NCI-H526 treated with DMSO at 0.1 percent for 48 hours (cell line): ENCODE measurements around the gene FBXO42.
"Not testable (repeated sequence)": the region's sequence is repeated elsewhere in the genome, so short reads cannot be mapped to it uniquely, and the experiment has no call there.

Experiments used
- DNase-seq: peaks from one replicate; lab custom pipeline; 2025; lab: John Stamatoyannopoulos, UW

The FBXO42 gene

GRCh38 chr1:16372535-16373285 is 20.4 kb upstream of the FBXO42 start:
- DNase-seq: no peak

GRCh38 chr1:16371725-16372124 is 19.4 kb upstream of the FBXO42 start:
- no peak for DNase-seq

GRCh38 chr1:16369821-16370220 is 17.5 kb upstream of the FBXO42 start:
- no peak for DNase-seq

DNA sequence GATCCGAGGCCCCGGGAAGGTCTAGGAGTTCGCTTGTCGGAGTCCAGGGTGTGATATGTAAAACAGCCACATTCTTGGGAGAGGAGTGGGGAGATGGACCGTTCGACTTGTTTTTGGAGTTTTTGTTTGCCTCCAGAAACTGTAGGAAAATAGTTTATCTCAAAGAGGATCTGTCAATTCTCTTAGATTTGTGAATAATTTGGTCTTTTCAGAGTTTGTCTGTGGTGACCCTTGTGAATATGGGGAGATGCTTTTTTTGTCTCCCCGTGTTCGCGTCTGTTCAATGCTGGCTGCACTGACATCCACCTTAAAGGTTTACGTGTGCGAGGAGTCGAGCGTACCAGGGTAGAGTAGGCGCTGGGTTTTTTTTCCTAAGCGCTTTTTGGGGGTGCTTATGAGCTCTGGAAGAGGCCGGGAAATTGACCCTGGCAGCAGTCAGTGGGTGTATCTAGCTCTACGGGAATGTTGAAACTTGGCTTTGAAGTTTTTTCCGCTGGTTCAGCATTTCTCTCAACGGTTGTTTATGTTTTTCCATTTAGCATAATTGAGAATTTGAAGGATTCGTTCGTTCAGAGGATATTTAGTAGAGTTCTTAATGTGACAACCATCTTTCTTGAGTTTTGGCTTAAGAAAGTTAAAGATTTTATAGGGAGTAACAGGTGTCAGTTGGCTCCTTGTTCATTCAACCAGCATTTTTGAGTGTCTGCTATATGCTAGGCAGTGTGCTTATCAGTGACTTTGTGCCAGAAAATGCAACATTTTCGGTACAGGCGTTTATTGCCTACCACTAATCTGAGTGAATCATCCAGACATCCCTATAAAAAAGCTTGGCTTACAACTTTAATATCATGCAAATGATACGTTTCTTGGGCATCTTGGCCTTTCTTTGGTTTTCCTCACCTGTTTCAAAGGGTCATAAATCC is 15.9 kb upstream of the FBXO42 start:
- DNase-seq: no peak

DNA sequence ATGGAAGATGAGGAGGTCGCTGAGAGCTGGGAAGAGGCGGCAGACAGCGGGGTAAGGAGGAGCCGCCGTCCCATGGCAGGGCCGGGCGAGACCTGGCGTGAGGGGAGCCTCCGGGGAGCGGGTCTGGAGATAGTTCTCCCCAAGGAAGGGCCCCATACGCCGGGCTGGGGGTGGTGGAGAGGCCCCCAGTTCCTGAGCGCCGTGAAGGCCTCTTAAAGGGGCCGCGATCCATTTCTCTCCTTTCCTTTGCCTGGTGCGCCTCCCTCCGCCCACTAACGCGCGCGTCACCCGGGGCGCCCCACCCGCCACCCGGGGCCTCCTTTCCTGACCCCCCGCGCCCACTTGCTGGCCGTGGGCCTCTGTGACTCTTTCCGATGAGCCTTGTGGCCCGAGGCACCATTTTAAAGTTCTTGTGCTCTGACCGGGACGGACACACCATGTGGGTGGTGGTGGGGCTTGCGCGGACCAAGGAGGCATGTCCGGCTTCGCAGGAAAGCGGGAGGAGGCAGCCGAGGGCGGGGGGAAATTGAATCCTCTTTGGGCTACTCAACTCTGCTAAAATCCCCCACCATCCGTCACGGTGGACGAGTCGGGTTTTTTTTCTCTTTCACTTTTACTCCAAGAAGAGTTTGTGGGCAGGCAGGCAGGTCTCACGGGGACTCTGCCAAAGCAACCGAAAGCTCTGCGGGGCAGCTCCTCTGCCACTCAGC is 15.1 kb upstream of the FBXO42 start:
- peak; percentile 89 for DNase-seq

DNA sequence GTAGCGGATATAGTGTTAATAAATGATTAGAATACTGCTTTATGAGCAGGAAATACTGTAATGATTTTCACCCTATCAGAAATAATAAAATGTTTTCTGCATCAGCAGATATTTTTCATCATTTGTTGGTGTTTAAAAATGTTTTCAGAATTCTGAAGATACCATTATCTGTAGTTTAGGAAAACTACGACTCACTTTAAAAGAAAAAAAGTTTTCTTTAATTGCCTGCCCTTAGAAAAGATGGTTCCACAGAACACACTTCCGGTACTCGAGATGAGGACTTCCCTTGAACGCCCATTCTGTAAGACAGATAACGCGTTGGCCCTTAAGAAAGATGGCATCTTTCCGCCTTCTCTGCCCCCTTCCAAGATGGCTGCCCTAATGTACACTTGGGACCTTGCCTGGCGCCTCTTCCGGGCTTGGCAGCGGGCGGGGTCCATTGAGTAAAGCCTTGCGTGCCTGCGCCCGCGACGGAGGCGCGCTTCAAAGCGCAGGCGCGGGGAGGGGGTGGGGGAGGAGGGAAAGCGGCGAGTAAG is 14.5 kb upstream of the FBXO42 start, which contains the start of gene SZRD1:
SZRD1 (plus strand) TSS at position 521 of the 536 bp plus-strand sequence. CDS start 16 bp downstream, outside the sequence.
- peak; percentile 99 for DNase-seq

DNA sequence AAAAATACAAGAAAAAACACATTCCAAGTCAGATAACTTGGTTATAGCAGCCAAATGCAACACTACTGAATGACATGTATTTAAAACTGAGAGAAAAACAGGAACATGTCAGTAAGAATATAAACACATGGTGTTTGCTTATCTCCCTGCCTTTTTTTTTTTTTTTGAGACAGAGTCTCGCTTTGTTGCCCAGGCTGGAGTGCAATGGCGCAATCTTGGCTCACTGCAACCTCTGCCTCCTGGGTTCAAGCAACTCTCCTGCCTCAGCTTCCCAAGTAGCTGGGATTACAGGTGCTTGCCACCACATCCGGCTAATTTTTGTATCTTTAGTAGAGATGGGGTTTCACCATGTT is 12.8 kb upstream of the FBXO42 start:
- not testable (repeated sequence) for DNase-seq

DNA sequence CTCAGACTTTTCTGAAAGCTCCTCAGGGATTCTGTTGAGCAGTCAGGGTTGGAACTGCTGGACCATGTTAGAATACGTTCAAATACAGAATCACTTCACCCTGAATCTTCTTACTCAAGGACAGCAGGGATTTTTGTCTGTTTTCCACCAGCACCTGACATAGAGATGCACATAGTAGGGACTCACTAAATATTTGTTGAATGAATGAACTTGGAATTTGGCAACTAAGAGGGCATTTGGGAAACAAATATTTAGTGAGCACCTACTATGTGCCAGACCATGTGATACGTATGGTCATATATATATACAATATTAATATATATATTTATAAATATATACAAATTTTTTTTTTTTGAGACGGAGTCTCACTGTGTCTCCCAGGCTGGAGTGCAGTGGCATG is 4.6 kb upstream of the FBXO42 start:
- no peak for DNase-seq

DNA sequence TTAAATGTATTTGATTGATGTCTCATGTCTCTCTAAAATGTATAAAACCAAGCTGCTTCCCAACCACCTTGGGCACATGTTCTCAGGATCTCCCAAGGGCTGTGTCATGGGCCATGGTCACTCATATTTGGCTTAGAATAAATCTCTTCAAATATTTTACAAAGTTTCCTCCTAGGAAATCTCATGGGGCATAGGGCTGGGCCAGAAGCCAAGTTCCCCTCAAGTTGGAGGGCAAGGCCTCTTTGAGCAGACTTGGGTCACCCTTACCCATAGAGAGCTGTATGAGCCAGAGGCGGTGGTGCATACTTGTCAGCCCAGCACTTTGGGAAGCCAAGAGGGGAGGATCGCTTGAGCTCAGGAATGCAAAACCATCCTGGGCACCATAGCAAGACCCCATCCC is 2.3 kb upstream of the FBXO42 start:
- no peak for DNase-seq

DNA sequence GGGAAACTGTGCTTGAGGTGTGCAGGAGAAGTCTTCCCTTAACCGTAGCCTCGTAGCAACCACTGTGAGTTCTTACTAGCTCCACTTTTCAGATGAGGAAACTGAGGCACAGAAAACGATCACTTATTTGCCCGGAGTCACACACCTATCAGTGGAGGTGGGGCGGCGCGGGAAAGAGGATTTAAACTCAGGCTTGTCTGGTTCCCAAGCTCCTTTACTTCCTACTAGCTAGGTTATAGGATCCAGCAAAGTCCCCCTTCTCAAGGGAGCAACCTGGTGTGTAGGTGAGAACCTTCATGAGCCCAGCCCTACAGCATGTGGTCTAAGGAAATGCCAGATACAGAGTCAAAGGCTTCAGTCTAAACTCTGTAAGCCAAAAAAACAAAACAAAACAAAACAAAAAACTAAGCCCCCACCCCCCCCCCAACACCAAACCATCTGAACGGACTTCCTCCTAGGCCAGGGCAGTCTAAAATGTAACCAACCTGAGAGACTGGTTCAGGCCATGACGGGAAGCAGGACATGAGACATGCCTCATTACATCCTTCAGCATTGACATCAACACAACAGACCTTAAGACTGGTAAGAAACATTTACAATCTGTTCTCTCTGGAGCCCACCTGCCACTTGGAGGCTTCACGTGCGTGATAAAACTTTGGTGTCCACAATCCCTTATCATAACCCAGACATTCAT is 709 bp upstream of the FBXO42 start:
- no peak for DNase-seq

GRCh38 chr1:16351456-16351993 is 755 bp downstream of the FBXO42 start:
- DNase-seq: no peak

GRCh38 chr1:16349847-16350406 is 2.4 kb downstream of the FBXO42 start:
- DNase-seq: no peak

DNA sequence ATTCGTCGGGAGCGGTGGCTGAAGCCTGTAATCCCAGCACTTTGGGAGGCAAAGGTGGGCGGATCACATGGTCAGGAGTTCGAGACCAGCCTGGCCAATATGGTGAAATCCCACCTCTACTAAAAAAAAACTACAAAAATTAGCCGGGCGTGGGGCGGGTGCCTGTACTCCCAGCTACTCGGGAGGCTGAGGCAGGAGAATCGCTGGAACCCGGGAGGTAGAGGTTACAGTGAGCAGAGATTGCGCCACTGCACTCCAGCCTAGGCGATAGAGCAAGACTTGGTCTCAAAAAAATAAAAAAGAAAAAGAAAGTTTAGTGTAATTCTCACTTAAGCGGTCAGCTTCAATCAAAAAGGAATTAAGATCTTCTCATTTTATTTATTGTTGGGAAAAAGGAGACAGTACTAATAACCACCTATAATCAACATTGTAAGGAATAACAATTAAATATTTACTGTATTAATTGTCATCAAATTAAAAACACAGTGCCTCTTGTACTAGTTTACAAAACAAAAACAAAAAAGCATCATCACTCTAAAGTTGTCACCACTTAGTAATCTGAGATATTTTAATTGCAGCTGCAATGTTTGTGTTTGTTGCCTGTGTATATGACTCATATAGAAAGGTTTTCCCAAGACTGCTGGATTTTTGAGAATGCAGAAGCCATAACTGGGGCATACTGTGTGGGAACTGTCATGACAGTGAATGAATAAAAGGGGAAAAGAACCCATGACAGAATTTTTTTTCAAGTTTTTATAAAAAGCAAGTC is 3.7 kb downstream of the FBXO42 start:
- DNase-seq: no peak

DNA sequence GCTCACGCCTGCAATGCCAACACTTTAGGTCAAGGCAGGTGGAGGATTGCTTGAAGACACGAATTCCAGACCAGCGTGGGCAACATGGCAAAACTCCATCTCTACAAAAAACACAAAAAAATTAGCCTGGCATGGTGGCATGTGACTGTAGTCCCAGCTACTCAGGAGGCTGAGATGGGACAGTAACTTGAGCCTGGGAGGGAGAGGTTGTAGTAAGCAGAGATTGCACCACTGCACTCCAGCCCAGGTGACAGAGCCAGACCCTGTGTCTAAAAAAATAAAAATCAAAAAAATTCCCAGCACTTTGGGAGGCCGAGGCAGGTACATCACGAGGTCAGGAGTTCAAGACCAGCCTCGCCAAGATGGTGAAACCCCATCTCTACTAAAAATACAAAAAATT is 9.0 kb downstream of the FBXO42 start:
- DNase-seq: not testable (repeated sequence)

DNA sequence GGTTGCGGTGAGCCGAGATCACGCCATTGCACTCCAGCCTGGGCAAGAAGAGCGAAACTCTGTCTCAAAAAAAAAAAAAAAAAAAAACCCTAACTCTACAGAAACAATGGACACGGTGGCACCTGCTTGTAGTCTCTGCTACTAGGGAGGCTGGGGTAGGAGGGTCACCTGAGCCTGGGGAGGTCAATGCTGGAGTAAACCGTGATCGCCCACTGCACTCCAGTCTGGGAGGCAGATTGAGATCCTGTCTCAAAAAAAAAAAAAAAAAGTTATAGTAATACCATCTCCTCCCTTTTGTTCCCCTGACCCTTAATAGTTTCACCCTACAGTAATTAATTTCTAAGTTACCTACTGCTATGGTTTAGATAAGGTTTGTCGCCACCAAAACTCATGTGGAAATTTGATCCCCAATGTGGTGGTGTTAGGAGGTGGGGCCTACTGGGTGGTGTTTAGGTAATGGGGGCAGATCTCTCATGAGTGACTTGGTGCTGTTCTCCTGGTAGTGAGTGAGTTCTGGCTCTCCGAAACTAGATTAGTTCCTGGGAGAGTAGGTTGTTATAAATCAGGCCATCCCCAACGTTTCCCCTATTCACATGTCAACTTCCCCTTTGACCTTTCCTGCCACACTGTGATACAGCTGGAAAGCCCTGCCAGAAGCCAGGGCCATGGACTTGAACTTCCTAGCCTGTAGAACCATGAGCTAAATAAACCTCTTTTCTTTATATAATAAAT is 9.8 kb downstream of the FBXO42 start:
- no peak for DNase-seq

DNA sequence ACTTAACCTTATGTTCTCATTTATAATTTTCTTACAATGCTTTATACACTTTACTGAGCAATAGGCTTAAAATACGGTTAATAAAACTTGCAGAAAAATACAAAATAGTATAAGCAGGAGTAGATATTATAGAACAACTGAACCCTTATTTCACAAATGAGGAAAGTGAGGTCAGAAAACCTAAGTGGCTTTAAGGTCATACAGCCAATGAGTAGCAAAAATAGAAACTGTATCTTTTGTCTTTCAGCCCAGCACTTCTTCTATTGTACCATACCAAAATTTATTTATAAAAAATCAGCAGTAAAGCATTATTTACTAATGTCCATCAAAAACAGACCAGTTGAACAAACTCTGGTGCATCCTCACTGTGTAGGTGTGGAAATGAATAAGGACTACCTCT is 11.6 kb downstream of the FBXO42 start:
- no peak for DNase-seq

DNA sequence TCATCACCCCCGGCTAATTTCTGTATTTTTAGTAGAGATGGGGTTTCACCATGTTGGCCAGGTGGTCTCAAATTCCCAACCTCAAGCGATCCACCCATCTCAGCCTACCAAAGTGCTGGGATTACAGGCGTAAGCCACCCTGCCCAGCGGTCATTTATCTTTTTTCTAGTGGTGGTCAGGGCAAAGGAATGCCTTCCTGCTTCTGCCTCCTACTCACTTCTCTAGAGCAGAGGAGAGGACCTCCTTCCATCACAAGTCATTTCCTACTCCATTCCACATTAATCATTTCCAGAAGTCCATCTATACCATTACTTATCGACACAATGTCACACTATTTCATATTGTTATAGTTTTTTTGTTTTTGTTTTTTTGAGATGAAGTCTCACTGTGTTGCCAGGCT is 13.3 kb downstream of the FBXO42 start:
- no peak for DNase-seq

DNA sequence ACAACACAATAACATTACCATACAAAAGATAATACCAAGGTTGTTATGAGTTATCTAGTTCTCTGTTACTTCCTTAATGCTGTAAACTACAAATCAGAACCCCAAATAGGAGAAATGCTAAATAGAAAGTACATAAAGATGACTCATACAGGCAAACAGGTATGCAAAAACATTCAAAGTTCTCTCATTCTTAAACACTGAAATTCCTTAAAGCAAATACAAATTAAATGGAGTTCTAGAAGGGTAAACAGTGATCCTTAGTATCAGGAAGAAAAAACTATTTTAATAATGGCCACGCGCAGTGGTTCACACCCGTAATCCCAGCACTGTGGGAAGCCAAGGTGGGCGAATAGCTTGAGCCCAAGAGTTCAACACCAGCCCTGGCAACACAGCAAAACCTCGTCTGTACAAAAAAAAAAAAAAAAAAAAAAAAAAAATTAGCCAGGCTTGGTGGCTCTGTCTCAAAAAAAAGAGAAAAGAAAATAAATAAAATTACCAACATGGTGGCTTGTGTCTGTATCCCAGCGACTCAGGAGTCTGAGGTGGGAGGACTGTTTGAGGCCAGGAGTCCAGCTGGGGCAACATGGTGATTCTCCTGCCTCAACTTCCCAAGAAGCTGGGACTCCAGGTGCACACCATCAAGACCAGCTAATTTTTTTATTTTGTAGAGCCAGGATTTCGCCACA is 17.5 kb downstream of the FBXO42 start:
- peak; percentile 67 for DNase-seq

DNA sequence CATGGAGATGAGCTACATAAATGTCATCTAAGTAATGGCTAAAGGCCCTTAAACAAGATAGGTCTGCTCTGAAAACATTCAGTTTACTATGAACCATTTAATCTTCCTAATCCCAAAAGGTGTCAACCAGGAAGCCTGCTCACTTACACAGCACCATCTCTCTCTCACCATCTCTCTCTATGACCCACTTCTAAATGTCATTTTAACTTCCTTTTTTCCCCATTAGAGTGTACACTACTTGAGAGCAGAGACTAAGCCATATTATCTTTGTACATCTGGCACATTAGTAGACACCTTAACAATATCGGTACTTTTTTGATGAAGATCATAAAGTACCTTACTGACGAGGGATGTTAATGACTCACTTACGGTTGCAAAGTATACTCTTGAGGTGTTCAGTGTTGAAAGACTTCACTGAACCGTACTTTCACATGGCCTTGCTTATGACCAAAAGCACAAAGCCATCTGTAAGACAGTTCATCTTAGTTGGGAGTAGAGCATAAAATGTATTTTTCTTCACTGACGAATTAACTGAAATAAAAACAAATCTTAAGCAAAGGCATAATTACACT is 25.4 kb downstream of the FBXO42 start:
- no peak for DNase-seq
